Measurements from ENCODE around the gene RAB33A. TPM values are rescaled to one million over a fixed set of nuclear protein-coding genes. Genes with fewer than 3 reads are reported as not detected.

Gene RAB33A
- total RNA-seq = 10 to 100 TPM in 5 of 8 experiments, under 1 TPM in 1, not detected in 2; 0.85 to 36.8 (median 26.7) TPM

DNA sequence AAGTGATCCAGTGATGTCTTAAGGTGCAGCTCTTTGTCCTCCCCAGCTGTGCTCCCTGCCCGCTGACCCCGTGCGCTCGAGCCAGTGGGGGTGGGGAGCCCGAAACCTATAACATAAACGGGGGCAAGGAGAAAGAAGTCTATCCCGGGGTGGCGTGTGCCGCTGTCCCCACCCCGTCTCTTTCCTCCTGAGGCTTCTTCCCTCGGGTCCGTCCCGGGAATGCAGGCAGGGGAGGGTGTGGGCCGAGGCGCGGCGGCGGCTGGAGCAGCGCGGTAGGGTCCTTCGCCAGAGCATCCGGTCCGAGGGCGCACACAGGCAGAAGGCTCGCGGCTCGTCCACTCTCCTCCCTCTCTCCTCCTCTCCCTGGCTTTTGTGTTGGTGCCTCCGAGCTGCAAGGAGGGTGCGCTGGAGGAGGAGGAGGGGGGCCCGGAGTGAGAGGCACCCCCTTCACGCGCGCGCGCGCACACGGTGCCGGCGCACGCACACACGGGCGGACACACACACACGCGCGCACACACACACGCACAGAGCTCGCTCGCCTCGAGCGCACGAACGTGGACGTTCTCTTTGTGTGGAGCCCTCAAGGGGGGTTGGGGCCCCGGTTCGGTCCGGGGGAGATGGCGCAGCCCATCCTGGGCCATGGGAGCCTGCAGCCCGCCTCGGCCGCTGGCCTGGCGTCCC lies at the start of gene RAB33A:
Gene RAB33A, plus strand, starts transcription at position 517 of the 681 bp plus-strand sequence. Its CDS starts 101 bp downstream, at position 618.
- WGBS, 10 experiments = 37% methylated on average over 5 of the region's 61 CpGs; no CpG with 5 or more reads in 9 of the 10 experiments
- in situ Hi-C loops (cut with MboI; ENCODE audit: low pct_unique_long_range_greater_than_20kb in 2 of 9, low sequenced_read_pairs in 9 of 9, unreplicated experiment in 9 of 9) = no loop called here

DNA sequence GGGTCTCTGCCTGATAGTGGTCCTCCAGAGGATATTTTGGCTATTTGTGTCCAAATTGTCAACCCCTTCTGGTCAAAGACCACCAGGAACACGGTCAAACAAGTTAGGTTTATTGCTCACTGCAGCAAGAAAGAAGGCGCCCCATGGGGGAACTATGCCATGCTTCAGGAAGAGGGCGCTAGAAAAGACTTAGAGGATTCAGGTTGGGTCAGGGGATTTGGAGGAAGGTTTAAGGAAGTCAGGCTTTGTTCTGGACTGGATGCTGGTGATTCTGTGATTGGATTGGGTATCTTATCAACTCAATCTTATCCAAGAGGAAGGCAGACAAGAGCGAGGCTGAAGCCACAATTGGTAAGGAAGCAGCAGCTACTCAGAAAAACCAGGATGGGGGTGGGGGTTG lies 47.2 kb upstream of the RAB33A start:
- ATAC-seq (replicated peaks in 6 of 8) = no peak
- in situ Hi-C loops (cut with MboI; ENCODE audit: low pct_unique_long_range_greater_than_20kb in 2 of 9, low sequenced_read_pairs in 9 of 9, unreplicated experiment in 9 of 9) = no loop called here
- WGBS, 10 experiments = 63 to 80% methylated on average over 1 to 4 of the region's 4 CpGs; no CpG with 5 or more reads in 8 of the 10 experiments

More for the DNA sequence above, at the start of gene RAB33A:
- ATAC-seq (replicated peaks in 6 of 8) = peak; percentile 7 to 73 (median 46)
- Histone ChIP-seq H3K4me3 (peak within 1 kb of the TSS; percentile 59 to 78 (median 66)), H3K4me1 (replicated peaks in 1 of 2) (peaks cover 18 to 36% of the 10 kb centered on the region in 2 donors), H3K27ac (peak within 1 kb of the TSS; percentile 90 to 96)

DNA sequence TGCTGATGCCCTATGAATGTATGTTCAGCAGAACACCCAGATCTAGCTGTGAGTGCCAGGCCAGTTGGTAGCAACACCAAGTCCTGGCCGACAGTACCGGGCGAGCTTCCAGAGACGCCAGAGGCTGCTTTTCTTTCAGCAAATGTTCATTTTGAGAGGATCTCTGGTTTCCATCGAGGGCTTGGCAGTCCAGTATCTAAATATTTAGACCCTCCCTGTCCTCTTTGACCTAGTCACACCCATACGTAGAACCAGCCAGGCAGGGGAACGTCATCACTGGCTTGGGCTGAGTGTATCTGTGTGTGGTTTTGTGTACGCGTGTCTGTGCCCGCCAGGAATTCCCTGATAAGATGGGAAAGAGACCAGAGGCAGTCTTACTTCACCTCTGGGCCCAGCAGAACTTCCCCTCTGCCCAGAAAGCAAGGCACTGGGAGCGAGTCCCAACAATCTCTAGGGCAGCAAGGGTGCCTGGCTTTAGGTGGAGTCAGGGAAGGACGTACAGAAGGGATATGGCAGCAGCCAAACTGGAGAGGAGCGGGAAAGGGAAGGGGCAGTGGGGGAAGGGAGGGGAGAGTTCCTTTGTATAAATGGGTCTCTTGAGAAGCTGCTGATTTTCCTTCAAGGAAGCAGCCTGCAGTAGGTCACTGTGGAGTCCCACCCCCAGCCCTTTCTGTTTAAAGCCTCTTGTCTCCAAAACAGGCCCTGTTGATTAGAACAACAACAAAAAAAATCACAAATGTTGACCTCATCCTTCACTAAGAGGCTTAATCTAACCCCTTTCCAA lies 46.5 kb upstream of the RAB33A start:
- ATAC-seq (replicated peaks in 6 of 8) = peak in 2 of 8 experiments; percentile 48 to 67
- Histone ChIP-seq H3K4me1 (replicated peaks in 1 of 2) (peaks cover 0 to under 1% of the 10 kb centered on the region in 2 donors), H3K4me3 (no peak overlapping the region), H3K27ac (no peak overlapping the region)
- in situ Hi-C loops (cut with MboI; ENCODE audit: low pct_unique_long_range_greater_than_20kb in 2 of 9, low sequenced_read_pairs in 9 of 9, unreplicated experiment in 9 of 9) = no loop called here
- WGBS, 10 experiments = 60 to 90% (median 76%) methylated on average over 2 to 3 of the region's 13 CpGs; no CpG with 5 or more reads in 7 of the 10 experiments

More for the DNA sequence above, 47.2 kb upstream of the RAB33A start:
- H3K4me3 ChIP-seq = no peak overlapping the region
- peaks cover 0 to 2% of the 10 kb centered on the region in 2 donors for H3K4me1 ChIP-seq (replicated peaks in 1 of 2)
- H3K27ac ChIP-seq = no peak overlapping the region

DNA sequence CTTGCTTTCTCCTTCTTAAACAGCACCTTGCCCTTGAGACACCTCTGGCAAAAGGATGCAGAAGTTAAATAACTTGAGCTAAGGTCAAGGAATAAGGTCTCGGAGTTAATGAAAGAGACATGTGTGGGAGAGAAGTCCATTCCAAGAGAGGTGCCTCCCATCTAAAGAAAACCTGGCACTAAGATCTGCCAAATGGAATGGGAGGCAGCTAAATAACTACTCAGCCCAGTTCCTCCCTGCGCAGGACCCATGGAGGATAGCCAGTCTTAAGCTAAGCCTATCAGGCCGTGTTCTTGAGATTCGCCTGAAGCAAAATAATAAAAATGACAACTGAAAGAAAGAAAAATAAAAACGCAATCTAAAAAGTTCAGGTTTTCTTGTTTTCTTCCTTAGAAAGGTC lies 40.8 kb upstream of the RAB33A start:
- WGBS, 10 experiments = 42 to 100% (median 100%) methylated on average over 1 to 5 of the region's 5 CpGs; no CpG with 5 or more reads in 4 of the 10 experiments
- Histone ChIP-seq H3K27ac (no peak overlapping the region), H3K4me1 (replicated peaks in 1 of 2) (no peaks in the 10 kb centered on the region), H3K4me3 (no peak overlapping the region)
- no peak for ATAC-seq (replicated peaks in 6 of 8)
- in situ Hi-C loops (cut with MboI; ENCODE audit: low pct_unique_long_range_greater_than_20kb in 2 of 9, low sequenced_read_pairs in 9 of 9, unreplicated experiment in 9 of 9) = no loop called here

DNA sequence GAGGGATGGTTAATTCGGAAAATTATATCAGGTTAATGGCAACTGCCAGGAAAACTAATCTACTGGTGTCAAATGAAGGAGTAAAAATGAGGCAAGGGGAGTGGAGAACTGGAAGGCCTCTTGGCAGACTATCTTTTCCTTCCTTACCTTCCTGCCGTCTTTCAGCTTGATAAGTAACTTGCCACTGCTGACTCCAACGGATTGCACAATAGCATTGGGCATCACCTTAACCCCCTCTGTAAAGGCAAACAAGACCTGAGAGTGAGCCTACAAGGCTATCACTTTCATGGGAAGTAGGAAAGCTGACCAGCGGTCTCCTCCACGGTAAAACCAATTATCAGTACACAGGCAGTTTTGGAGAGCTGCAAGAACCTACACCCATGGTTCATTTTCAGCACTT lies 35.3 kb upstream of the RAB33A start:
- H3K4me3 ChIP-seq = no peak overlapping the region
- no peaks in the 10 kb centered on the region for H3K4me1 ChIP-seq (replicated peaks in 1 of 2)
- in situ Hi-C loops (cut with MboI; ENCODE audit: low pct_unique_long_range_greater_than_20kb in 2 of 9, low sequenced_read_pairs in 9 of 9, unreplicated experiment in 9 of 9) = no loop called here
- no peak for ATAC-seq (replicated peaks in 6 of 8)
- 54 to 100% (median 90%) methylated on average over 1 to 3 of the region's 5 CpGs; no CpG with 5 or more reads in 4 of the 10 experiments for WGBS, 10 experiments
- H3K27ac ChIP-seq = no peak overlapping the region

DNA sequence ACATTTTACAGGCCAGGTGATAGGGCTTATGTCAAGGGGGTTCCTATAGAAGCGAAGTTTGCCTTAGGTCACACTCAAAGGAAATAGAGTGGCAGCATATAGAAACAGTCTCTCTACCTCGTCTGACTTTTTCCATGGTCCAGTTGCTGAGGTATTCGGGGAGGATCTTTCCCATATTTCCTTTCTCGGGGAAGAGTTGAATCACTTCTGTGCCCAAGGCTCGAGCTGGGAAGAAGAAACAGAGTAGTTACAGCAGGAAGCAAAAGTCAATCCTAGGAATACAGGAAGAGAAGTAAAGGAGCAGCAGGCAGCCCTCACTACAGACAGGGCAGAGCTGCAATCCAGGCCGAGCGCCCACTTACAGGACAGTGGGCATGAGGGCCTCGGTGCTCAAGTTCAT lies 34.8 kb upstream of the RAB33A start:
- Histone ChIP-seq H3K4me1 (replicated peaks in 1 of 2) (no peaks in the 10 kb centered on the region), H3K4me3 (no peak overlapping the region), H3K27ac (no peak overlapping the region)
- ATAC-seq (replicated peaks in 6 of 8) = no peak
- in situ Hi-C loops (cut with MboI; ENCODE audit: low pct_unique_long_range_greater_than_20kb in 2 of 9, low sequenced_read_pairs in 9 of 9, unreplicated experiment in 9 of 9) = no loop called here
- 0 to 100% (median 80%) methylated on average over 1 to 7 of the region's 8 CpGs; no CpG with 5 or more reads in 5 of the 10 experiments for WGBS, 10 experiments

DNA sequence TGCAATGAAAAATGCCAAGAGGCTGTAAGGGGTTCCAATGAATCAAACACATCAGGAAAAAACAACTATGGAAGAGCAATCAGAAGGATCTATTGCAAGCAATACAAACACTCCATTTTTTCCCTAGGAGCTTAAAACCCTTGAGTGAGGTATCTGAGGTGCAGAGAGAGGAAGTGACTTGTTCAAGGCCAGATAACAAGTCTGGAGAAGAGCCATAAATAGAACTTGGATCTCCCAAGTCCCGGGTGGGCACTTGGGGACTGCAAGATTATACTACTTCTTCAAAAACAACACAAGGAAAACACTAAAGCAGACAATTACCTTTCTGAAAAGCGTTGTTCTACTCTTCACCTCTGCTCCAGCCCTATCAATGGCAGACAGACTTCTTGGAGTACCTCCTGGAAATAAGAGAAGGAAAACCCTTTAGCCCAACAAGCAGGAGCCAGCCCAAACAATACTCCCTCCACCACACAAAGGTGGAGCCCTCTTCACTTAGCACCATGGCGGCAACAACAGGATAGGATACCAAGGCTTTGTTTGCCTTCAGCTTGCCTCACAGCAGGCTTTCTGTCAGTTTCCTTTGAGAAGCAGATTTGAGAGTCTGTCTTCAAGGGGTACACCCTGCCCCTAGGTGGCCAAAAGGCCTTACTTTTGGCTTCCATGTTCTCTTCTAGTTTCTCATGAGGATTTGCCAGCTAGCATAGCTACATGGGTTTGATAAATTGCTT lies 32.1 kb upstream of the RAB33A start:
- H3K27ac ChIP-seq = no peak overlapping the region
- WGBS, 10 experiments = 57% methylated on average over 2 of the region's 3 CpGs; no CpG with 5 or more reads in 9 of the 10 experiments
- in situ Hi-C loops (cut with MboI; ENCODE audit: low pct_unique_long_range_greater_than_20kb in 2 of 9, low sequenced_read_pairs in 9 of 9, unreplicated experiment in 9 of 9) = no loop called here

DNA sequence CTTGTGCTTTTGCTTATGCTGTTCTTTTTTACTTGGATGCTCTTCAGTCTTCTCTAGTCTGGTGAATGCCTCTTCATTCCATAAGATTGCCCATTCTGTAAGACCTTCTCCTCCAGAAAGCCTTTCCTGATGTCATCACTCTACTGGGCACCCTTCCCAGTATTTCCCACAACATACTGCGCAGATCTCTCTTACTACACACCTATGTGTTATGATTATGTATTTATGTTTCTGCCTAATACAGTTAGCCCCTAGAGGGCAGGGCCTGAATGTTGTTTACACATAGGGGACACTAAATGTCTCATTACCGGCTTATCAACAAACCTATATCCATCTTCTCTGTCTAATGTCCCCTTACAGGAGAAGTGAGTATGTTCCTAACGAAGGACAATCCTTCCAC lies 27.3 kb upstream of the RAB33A start:
- in situ Hi-C loops (cut with MboI; ENCODE audit: low pct_unique_long_range_greater_than_20kb in 2 of 9, low sequenced_read_pairs in 9 of 9, unreplicated experiment in 9 of 9) = no loop called here
- H3K27ac ChIP-seq = no peak overlapping the region
- H3K4me3 ChIP-seq = no peak overlapping the region
- H3K4me1 ChIP-seq (replicated peaks in 1 of 2) = no peaks in the 10 kb centered on the region
- WGBS, 10 experiments = 50 to 88% (median 65%) methylated on average over 1 to 3 of the region's 3 CpGs; no CpG with 5 or more reads in 6 of the 10 experiments
- no peak for ATAC-seq (replicated peaks in 6 of 8)

More for the DNA sequence above, 32.1 kb upstream of the RAB33A start:
- Histone ChIP-seq H3K4me1 (replicated peaks in 1 of 2) (no peaks in the 10 kb centered on the region), H3K4me3 (no peak overlapping the region)
- ATAC-seq (replicated peaks in 6 of 8) = no peak

DNA sequence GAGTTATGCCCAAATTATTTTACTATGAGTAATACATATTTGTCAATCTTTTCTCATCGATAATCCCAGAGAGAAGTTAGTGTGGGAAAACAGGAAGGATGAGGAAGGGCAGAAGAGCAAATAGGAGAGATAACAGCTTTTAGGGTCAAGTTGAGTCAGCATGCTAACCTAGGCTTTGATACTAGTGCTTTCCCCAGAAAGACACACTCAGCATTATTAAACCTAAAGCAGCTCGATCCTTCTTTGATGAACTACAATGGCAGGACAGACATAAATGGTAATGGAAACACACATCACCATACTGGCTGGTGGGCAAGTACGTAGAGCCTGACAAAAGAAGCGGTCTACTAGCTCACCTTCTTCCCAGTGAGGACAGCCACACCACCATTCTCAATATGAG lies 26.6 kb upstream of the RAB33A start:
- no peak for ATAC-seq (replicated peaks in 6 of 8)
- Histone ChIP-seq H3K4me1 (replicated peaks in 1 of 2) (no peaks in the 10 kb centered on the region), H3K27ac (no peak overlapping the region), H3K4me3 (no peak overlapping the region)
- 56 to 100% (median 100%) methylated on average over 1 to 4 of the region's 4 CpGs; no CpG with 5 or more reads in 5 of the 10 experiments for WGBS, 10 experiments
- in situ Hi-C loops (cut with MboI; ENCODE audit: low pct_unique_long_range_greater_than_20kb in 2 of 9, low sequenced_read_pairs in 9 of 9, unreplicated experiment in 9 of 9) = no loop called here

DNA sequence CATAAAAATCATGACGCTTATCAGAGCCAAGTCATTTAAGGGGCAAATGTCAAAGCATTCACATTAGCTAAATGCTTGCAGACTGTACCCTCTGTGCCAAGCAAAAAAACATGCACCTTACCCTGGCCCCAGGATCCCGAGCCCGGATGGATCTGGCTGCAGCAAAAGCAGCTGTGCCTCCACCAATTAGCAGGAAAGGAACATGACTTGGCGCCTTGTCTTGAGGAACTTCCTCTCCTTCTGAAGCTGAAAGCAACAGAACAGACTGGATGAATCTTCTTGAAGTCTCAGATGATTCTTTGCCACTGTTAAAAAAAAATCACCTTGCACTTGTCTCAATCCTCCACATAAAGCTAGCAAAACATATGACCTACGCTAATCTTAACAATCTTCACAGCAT lies 24.1 kb upstream of the RAB33A start:
- Histone ChIP-seq H3K27ac (no peak overlapping the region), H3K4me3 (no peak overlapping the region), H3K4me1 (replicated peaks in 1 of 2) (no peaks in the 10 kb centered on the region)
- in situ Hi-C loops (cut with MboI; ENCODE audit: low pct_unique_long_range_greater_than_20kb in 2 of 9, low sequenced_read_pairs in 9 of 9, unreplicated experiment in 9 of 9) = no loop called here
- 48 to 100% (median 80%) methylated on average over 1 to 3 of the region's 5 CpGs; no CpG with 5 or more reads in 6 of the 10 experiments for WGBS, 10 experiments
- no peak for ATAC-seq (replicated peaks in 6 of 8)

DNA sequence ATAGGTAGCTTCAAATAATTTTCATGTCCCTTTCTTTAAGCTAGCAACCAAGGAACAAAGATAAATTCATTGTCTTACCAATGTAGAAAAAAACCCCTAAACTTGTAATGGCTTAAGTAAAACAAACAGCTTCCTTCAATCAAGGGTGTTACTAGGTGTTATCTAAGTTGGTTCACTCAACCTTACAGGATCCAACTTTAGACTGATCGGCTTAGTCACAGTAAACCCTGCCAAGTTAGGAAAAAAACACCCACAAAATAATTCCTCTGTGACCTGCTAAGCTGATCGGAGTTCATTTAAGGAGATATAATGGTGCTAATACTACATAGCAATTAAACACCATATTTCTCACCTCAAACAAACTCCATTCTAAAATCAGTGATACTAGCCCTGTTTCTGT lies 16.2 kb upstream of the RAB33A start:
- Histone ChIP-seq H3K4me1 (replicated peaks in 1 of 2) (no peaks in the 10 kb centered on the region), H3K27ac (no peak overlapping the region), H3K4me3 (no peak overlapping the region)
- no peak for ATAC-seq (replicated peaks in 6 of 8)
- 60 to 100% (median 83%) methylated on average over 1 to 2 of the region's 2 CpGs; no CpG with 5 or more reads in 5 of the 10 experiments for WGBS, 10 experiments
- in situ Hi-C loops (cut with MboI; ENCODE audit: low pct_unique_long_range_greater_than_20kb in 2 of 9, low sequenced_read_pairs in 9 of 9, unreplicated experiment in 9 of 9) = no loop called here

DNA sequence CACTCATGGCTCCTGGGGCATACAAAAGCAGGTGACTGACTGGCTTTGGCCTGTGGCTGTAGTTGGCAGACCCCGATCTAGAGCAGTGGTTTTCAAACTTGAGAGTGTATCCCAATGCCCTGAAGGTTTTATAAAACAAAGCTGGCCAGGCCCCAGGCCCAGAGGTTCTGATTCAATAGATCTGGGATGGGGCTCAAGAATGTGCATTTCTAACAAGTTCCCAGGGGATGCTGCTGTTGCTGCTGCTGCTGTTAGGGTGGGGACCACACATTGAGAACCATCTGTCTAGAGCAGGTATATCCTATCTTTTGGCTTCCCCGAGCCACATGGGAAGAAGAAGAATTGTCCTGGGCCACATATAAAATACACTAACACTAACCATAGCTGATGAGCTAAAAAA lies 13.5 kb upstream of the RAB33A start:
- no peak overlapping the region for H3K27ac ChIP-seq
- WGBS, 10 experiments = 0 to 90% (median 80%) methylated on average over 1 to 2 of the region's 2 CpGs; no CpG with 5 or more reads in 4 of the 10 experiments
- in situ Hi-C loops (cut with MboI; ENCODE audit: low pct_unique_long_range_greater_than_20kb in 2 of 9, low sequenced_read_pairs in 9 of 9, unreplicated experiment in 9 of 9) = no loop called here
- H3K4me1 ChIP-seq (replicated peaks in 1 of 2) = peaks cover 0 to under 1% of the 10 kb centered on the region in 2 donors
- ATAC-seq (replicated peaks in 6 of 8) = no peak
- no peak overlapping the region for H3K4me3 ChIP-seq

DNA sequence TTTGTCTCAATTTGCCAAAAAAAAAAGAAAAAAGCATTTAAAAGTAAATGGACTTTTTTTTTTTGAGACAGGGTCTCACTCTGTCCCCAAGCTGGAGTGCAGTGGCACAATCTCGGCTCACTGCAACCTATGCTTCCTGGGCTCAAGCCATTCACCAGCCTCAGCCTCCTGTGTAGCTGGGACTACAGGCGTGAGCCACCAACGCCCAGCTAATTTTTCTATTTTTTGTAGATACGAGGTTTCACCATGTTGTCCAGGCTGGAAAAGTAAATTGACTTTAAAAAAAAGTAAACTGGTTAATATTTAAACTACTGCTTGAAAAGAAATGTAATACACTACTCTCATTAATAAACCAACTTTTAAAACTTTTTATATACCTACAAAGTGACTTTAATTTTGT lies 12.0 kb upstream of the RAB33A start:
- no peak overlapping the region for H3K27ac ChIP-seq
- 47 to 100% (median 90%) methylated on average over 1 to 4 of the region's 4 CpGs; no CpG with 5 or more reads in 5 of the 10 experiments for WGBS, 10 experiments
- peaks cover 0 to 12% of the 10 kb centered on the region in 2 donors for H3K4me1 ChIP-seq (replicated peaks in 1 of 2)
- no peak overlapping the region for H3K4me3 ChIP-seq
- in situ Hi-C loops (cut with MboI; ENCODE audit: low pct_unique_long_range_greater_than_20kb in 2 of 9, low sequenced_read_pairs in 9 of 9, unreplicated experiment in 9 of 9) = no loop called here
- no peak for ATAC-seq (replicated peaks in 6 of 8)

Data from motor neuron (in vitro differentiated cells).